ENCODE results near the gene ADA. TPM values are rescaled to one million over a fixed set of nuclear protein-coding genes. Genes with fewer than 3 reads are reported as not detected.

Gene ADA
- total RNA-seq, 4 donors from 2014 or later, result 2.6 to 5.4 (median 2.9) TPM

DNA sequence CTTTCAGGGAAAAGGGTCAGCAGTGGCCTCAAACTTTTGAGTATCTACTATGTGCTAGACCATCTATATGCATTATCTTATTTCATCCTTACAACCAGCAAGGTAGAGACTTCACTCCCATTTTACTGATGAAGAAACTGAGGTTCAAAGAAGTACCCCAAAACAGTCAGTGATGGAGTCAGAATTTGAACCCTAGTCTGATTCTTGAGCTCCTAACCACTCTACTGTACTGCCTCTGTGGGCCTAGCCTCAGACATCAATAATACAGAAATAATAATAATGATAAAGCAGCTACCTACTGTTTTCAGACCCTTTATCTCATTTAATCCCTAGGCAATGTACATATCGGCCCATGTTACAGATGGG, 8.4 kb downstream of the ADA start:
- in situ Hi-C loops (cut with MboI; ENCODE audit: low pct_ligation_motif_present in 1 of 4, low pct_unique_long_range_greater_than_20kb in 1 of 4, low sequenced_read_pairs in 3 of 4), result no loop called here
- H3K27ac ChIP-seq, result peak overlapping the region; percentile 82 to 84 (median 83)
- intact Hi-C loops (cut with DNase I; ENCODE audit: low total_unique reads), result no loop called here
- no peak overlapping the region for H3K4me3 ChIP-seq
- TF ChIP-seq POLR2A (IDR thresholded peaks at IDR 0.05) (no peak), EP300 (IDR thresholded peaks at IDR 0.05; ENCODE audit: low read depth) (no peak), POLR2AphosphoS5 (IDR thresholded peaks at IDR 0.05) (no peak)
- TF ChIP-seq, protein P1, sequence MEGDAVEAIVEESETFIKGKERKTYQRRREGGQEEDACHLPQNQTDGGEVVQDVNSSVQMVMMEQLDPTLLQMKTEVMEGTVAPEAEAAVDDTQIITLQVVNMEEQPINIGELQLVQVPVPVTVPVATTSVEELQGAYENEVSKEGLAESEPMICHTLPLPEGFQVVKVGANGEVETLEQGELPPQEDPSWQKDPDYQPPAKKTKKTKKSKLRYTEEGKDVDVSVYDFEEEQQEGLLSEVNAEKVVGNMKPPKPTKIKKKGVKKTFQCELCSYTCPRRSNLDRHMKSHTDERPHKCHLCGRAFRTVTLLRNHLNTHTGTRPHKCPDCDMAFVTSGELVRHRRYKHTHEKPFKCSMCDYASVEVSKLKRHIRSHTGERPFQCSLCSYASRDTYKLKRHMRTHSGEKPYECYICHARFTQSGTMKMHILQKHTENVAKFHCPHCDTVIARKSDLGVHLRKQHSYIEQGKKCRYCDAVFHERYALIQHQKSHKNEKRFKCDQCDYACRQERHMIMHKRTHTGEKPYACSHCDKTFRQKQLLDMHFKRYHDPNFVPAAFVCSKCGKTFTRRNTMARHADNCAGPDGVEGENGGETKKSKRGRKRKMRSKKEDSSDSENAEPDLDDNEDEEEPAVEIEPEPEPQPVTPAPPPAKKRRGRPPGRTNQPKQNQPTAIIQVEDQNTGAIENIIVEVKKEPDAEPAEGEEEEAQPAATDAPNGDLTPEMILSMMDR (IDR thresholded peaks at IDR 0.05), result no peak
- H3K27me3 ChIP-seq, result no peaks in the 10 kb centered on the region
- WGBS, 2 donors (ENCODE audit: low coverage in 1 of 2), result 68% methylated on average over 1 of the region's 1 CpG; no CpG with 5 or more reads in 1 of the 2 donors
- no peak for DNase-seq
- H3K4me1 ChIP-seq, result peaks cover 17 to 54% (median 26%) of the 10 kb centered on the region in 4 donors
- no peaks in the 10 kb centered on the region for H3K9me3 ChIP-seq
- H3K36me3 ChIP-seq, result no peaks in the 10 kb centered on the region

DNA sequence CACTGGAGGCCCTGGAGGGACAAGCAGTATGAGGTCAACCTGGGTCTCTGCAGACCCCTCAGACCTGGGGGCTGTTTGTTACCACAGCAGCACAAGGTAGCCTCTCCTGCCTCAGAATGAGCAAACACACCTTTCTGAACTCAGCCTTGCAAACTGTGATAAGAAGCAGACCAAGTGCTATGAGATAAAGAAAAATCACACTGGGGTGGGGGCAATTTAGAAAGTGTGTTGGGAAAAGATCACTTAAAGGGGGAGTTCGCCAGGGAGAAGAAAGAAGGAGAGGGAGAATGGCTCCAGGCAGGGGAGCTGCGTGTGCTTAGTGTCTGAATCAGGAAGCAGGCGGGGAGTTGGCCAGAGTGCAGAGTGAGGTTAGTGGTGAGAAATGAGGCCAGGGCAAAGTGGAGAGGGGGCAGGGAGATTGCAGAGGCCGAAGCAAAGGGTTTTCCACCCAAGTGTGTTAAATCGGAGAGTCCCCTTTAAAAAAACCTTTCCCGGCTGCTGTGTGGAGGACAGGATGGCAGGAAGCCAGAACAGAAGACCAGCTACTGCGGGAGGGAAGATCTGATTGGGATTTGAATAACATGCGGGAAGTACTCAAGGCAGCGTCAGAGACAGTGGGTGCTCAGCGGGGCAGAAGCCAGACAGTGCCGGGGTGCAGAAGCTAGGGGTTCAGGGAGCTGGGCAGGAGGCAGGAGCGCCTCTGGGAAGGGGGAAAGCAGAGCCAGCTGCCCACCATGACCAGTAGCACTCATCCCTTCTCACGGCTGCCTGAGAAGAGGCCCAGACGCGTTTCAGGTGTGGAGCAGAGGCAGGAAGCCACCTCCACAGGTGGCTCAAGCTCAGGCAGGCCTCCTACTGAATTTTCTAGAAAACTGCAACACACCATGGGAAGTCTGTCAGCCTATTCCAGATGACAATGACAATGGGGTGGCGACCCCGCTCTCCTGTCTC, 9.0 kb downstream of the ADA start:
- Histone ChIP-seq H3K27ac (peak overlapping the region; percentile 82 to 84 (median 83)), H3K9me3 (no peaks in the 10 kb centered on the region), H3K27me3 (no peaks in the 10 kb centered on the region), H3K36me3 (no peaks in the 10 kb centered on the region), H3K4me3 (peak overlapping the region in 1 of 4 donors; percentile 28), H3K4me1 (peaks cover 17 to 54% (median 26%) of the 10 kb centered on the region in 4 donors)
- intact Hi-C loops (cut with DNase I; ENCODE audit: low total_unique reads), result no loop called here
- TF ChIP-seq EP300 (IDR thresholded peaks at IDR 0.05; ENCODE audit: low read depth) (no peak), POLR2AphosphoS5 (IDR thresholded peaks at IDR 0.05) (peak in 2 of 3 donors; percentile 3 to 32), POLR2A (IDR thresholded peaks at IDR 0.05) (no peak)
- TF ChIP-seq, protein P1 (IDR thresholded peaks at IDR 0.05), result peak in 2 of 5 experiments; percentile 8 to 27
- 17 to 21% methylated on average over 8 to 17 of the region's 17 CpGs for WGBS, 2 donors (ENCODE audit: low coverage in 1 of 2)
- in situ Hi-C loops (cut with MboI; ENCODE audit: low pct_ligation_motif_present in 1 of 4, low pct_unique_long_range_greater_than_20kb in 1 of 4, low sequenced_read_pairs in 3 of 4), result no loop called here
- peak; percentile 71 for DNase-seq

DNA sequence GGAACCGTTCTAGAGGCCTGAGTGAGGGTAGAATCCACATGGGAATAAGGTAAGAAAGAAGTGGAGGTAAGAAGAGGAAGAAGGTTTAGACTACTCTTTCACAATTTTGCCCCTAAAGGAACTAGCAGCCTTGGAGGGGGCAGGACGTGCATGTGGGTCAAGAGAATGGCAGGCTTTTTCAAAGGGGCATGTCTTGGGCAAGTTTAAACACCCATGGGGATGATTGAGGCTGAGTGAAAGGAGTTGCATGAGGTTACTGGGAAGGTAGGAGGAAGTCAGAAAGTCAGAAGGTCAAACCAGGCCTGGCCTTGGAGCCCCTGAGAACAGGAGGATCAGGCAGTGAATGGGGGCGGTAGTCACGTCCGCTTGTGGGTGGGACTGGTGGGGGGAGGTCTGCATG, 10.2 kb downstream of the ADA start:
- H3K4me3 ChIP-seq, result no peak overlapping the region
- WGBS, 2 donors (ENCODE audit: low coverage in 1 of 2), result 79 to 92% methylated on average over 5 of the region's 5 CpGs
- H3K9me3 ChIP-seq, result no peaks in the 10 kb centered on the region
- no peaks in the 10 kb centered on the region for H3K36me3 ChIP-seq
- no peaks in the 10 kb centered on the region for H3K27me3 ChIP-seq
- intact Hi-C loops (cut with DNase I; ENCODE audit: low total_unique reads), result no loop called here
- DNase-seq, result no peak
- in situ Hi-C loops (cut with MboI; ENCODE audit: low pct_ligation_motif_present in 1 of 4, low pct_unique_long_range_greater_than_20kb in 1 of 4, low sequenced_read_pairs in 3 of 4), result no loop called here
- H3K4me1 ChIP-seq, result peaks cover 17 to 43% (median 26%) of the 10 kb centered on the region in 4 donors
- TF ChIP-seq, protein P1 (IDR thresholded peaks at IDR 0.05), result no peak
- no peak for TF ChIP-seq POLR2A (IDR thresholded peaks at IDR 0.05)
- TF ChIP-seq EP300 (IDR thresholded peaks at IDR 0.05; ENCODE audit: low read depth), result no peak
- no peak for TF ChIP-seq POLR2AphosphoS5 (IDR thresholded peaks at IDR 0.05)
- H3K27ac ChIP-seq, result no peak overlapping the region

DNA sequence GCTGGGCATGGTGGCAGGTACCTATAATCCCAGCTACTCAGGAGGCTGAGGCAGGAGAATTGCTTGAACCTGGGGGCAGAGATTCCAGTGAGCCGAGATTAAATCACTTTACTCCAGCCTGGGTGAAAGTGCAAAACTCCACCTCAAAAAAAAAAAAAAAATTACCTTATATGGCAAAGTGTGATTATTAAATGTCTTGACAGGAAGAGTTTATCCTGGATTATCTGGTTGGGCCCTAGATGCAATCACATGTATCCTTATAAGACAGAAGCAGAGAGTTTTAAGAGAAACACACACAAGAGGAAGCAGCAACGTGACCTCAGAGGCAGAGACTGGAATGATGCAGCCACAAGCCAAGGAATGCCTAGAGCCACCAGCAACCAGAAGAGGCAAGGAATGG, 11.0 kb downstream of the ADA start:
- Histone ChIP-seq H3K4me1 (peaks cover 17 to 34% (median 22%) of the 10 kb centered on the region in 4 donors), H3K36me3 (no peaks in the 10 kb centered on the region), H3K27ac (no peak overlapping the region), H3K9me3 (no peaks in the 10 kb centered on the region), H3K4me3 (no peak overlapping the region), H3K27me3 (no peaks in the 10 kb centered on the region)
- in situ Hi-C loops (cut with MboI; ENCODE audit: low pct_ligation_motif_present in 1 of 4, low pct_unique_long_range_greater_than_20kb in 1 of 4, low sequenced_read_pairs in 3 of 4), result no loop called here
- intact Hi-C loops (cut with DNase I; ENCODE audit: low total_unique reads), result no loop called here
- DNase-seq, result no peak
- 78 to 83% methylated on average over 1 to 2 of the region's 2 CpGs for WGBS, 2 donors (ENCODE audit: low coverage in 1 of 2)
- TF ChIP-seq POLR2AphosphoS5 (IDR thresholded peaks at IDR 0.05) (no peak), EP300 (IDR thresholded peaks at IDR 0.05; ENCODE audit: low read depth) (no peak), POLR2A (IDR thresholded peaks at IDR 0.05) (no peak)
- TF ChIP-seq, protein P1 (IDR thresholded peaks at IDR 0.05), result no peak
